Mesenchymal stem cell (in vitro differentiated cells and primary cell): Measurements from ENCODE around the gene UBAC2.

ENCODE experiments used
- DNase-seq: peaks from one replicate; pipeline ENCODE4 v3.0.0-alpha.2; 2013
- H2AFZ ChIP-seq: one replicate; pipeline ENCODE4 v1.6.1; 2013; ENCODE audit warnings: low read depth, mild to moderate bottlenecking, control low read depth, inconsistent platforms, low read length, moderate library complexity
- H2AK5ac ChIP-seq: 2 replicates; pipeline ENCODE4 v1.6.1; 2013; ENCODE audit warnings: low read length, moderate library complexity, mild to moderate bottlenecking, inconsistent platforms; ENCODE audit not compliant: severe bottlenecking
- H2BK120ac ChIP-seq: one replicate; pipeline ENCODE4 v1.6.1; 2013; ENCODE audit warnings: low read depth, mild to moderate bottlenecking, inconsistent platforms, low read length, moderate library complexity
- H2BK12ac ChIP-seq, 2 experiments: one replicate each; pipeline ENCODE4 v1.6.1; 2013; ENCODE audit warnings: inconsistent platforms in 2 of 2, low read length in 2 of 2, mild to moderate bottlenecking in 2 of 2, moderate library complexity in 2 of 2, control low read depth in 1 of 2
- H2BK15ac ChIP-seq: one replicate; pipeline ENCODE4 v1.6.1; 2013; ENCODE audit warnings: mild to moderate bottlenecking, low read depth, inconsistent platforms; ENCODE audit not compliant: poor library complexity, severe bottlenecking
- H2BK5ac ChIP-seq: 2 replicates; pipeline ENCODE4 v1.6.1; 2013; ENCODE audit warnings: low read depth, mild to moderate bottlenecking, low read length, control low read depth, inconsistent platforms; ENCODE audit not compliant: poor library complexity, severe bottlenecking
- H3K14ac ChIP-seq, 2 experiments: one replicate each; pipeline ENCODE4 v1.6.1; 2013; ENCODE audit warnings: inconsistent platforms in 2 of 2, low read length in 2 of 2, control low read depth in 1 of 2, mild to moderate bottlenecking in 1 of 2, moderate library complexity in 1 of 2
- H3K18ac ChIP-seq, 2 experiments: one replicate each; pipeline ENCODE4 v1.6.1; 2013; ENCODE audit warnings: inconsistent platforms in 2 of 2, low read length in 2 of 2, control low read depth in 1 of 2, low read depth in 1 of 2, mild to moderate bottlenecking in 1 of 2
- H3K23ac ChIP-seq, 2 experiments: one replicate each; pipeline ENCODE4 v1.6.1; 2013; ENCODE audit warnings: inconsistent platforms in 2 of 2, low read length in 2 of 2, mild to moderate bottlenecking in 2 of 2, moderate library complexity in 2 of 2, control low read depth in 1 of 2
- H3K27ac ChIP-seq: 2 replicates; pipeline ENCODE4 v1.5.1; 2013; ENCODE audit warnings: mild to moderate bottlenecking, moderate library complexity, low read length, control low read depth, inconsistent platforms; ENCODE audit not compliant: poor library complexity, severe bottlenecking
- H3K27me3 ChIP-seq, 2 experiments: 2 replicates each; pipeline versions ENCODE4 v1.6.1 to v1.7.0; 2013; ENCODE audit warnings: low read length in 2 of 2, mild to moderate bottlenecking in 2 of 2, moderate library complexity in 2 of 2, control low read depth in 1 of 2, inconsistent platforms in 1 of 2; ENCODE audit not compliant: control insufficient read depth in 1 of 2, insufficient read depth in 1 of 2
- H3K36me3 ChIP-seq, 2 experiments: 2 replicates each; pipeline versions ENCODE4 v1.6.1 to v1.7.0; 2013; ENCODE audit warnings: low read length in 2 of 2, control low read depth in 1 of 2, inconsistent platforms in 1 of 2, low read depth in 1 of 2, mild to moderate bottlenecking in 1 of 2; ENCODE audit not compliant: insufficient read depth in 2 of 2, control insufficient read depth in 1 of 2
- H3K4ac ChIP-seq, 2 experiments: one replicate each; pipeline ENCODE4 v1.6.1; 2013; ENCODE audit warnings: inconsistent platforms in 2 of 2, low read length in 2 of 2, mild to moderate bottlenecking in 2 of 2, moderate library complexity in 2 of 2, control low read depth in 1 of 2, low read depth in 1 of 2
- H3K4me1 ChIP-seq: 2 replicates; pipeline ENCODE4 v1.6.1; 2013; ENCODE audit warnings: low read depth, low read length, control low read depth; ENCODE audit not compliant: control insufficient read depth, insufficient read depth
- H3K4me2 ChIP-seq: 2 replicates; pipeline ENCODE4 v1.6.1; 2013; ENCODE audit warnings: low read length, mild to moderate bottlenecking, inconsistent platforms; ENCODE audit not compliant: poor library complexity, severe bottlenecking
- H3K4me3 ChIP-seq, 2 experiments: 2 replicates each; pipeline versions ENCODE4 v1.5.1 to v1.7.0; 2013; ENCODE audit warnings: low read length in 2 of 2, mild to moderate bottlenecking in 2 of 2, control low read depth in 1 of 2, low read depth in 1 of 2; ENCODE audit not compliant: insufficient read depth in 1 of 2
- H3K79me1 ChIP-seq: replicated peaks from 2 replicates; pipeline ENCODE4 v1.6.1; 2013; ENCODE audit warnings: mild to moderate bottlenecking, control low read depth, low read length, inconsistent platforms; ENCODE audit not compliant: poor library complexity, severe bottlenecking
- H3K9ac ChIP-seq: 2 replicates; pipeline ENCODE4 v1.7.0; 2013; ENCODE audit warnings: mild to moderate bottlenecking, low read length, moderate library complexity
- H3K9me3 ChIP-seq: 2 replicates; pipeline ENCODE4 v1.7.0; 2013; ENCODE audit warnings: mild to moderate bottlenecking, low read length; ENCODE audit not compliant: control insufficient read depth
- H4K8ac ChIP-seq: one replicate; pipeline ENCODE4 v1.6.1; 2013; ENCODE audit warnings: inconsistent platforms, mild to moderate bottlenecking, low read length, moderate library complexity
- H4K91ac ChIP-seq: one replicate; pipeline ENCODE4 v1.6.1; 2013; ENCODE audit warnings: mild to moderate bottlenecking, low read length, inconsistent platforms
- WGBS: methylation state at CpG from one replicate; pipeline ENCODE4 v1.1.7; 2013; ENCODE audit warnings: mixed read lengths; 5-methylcytosine and 5-hydroxymethylcytosine counted together

The UBAC2 gene

GRCh38 chr13:99418103-99418842 lies 217.6 kb downstream of the UBAC2 start:
- Histone ChIP-seq H3K9ac (no peak overlapping the region), H2BK15ac (no peak overlapping the region), H3K4me2 (no peak overlapping the region), H3K36me3 (no peaks in the 10 kb centered on the region), H2BK120ac (no peak overlapping the region), H3K4me1 (peaks cover 11% of the 10 kb centered on the region), H3K79me1 (no peaks in the 10 kb centered on the region), H3K9me3 (no peaks in the 10 kb centered on the region), H4K8ac (no peak overlapping the region), H2BK12ac (no peak overlapping the region), H2AK5ac (no peak overlapping the region), H3K14ac (no peak overlapping the region), H3K27ac (no peak overlapping the region), H2AFZ (no peak overlapping the region), H3K18ac (no peak overlapping the region), H3K4me3 (no peak overlapping the region), H4K91ac (no peak overlapping the region), H2BK5ac (no peak overlapping the region), H3K27me3 (peaks cover 47 to 68% of the 10 kb centered on the region in 2 experiments), H3K4ac (no peak overlapping the region), H3K23ac (no peak overlapping the region)
- DNase-seq, result no peak
- WGBS, result 89% methylated on average over 12 of the region's 15 CpGs

GRCh38 chr13:99418843-99419140 lies 218.1 kb downstream of the UBAC2 start:
- 95% methylated on average over 2 of the region's 4 CpGs for WGBS
- no peak for DNase-seq
- no peak overlapping the region for H3K4me3 ChIP-seq
- H3K4ac ChIP-seq, result no peak overlapping the region
- H3K27me3 ChIP-seq, result peaks cover 47 to 67% of the 10 kb centered on the region in 2 experiments
- H2BK120ac ChIP-seq, result no peak overlapping the region
- no peak overlapping the region for H2BK12ac ChIP-seq
- H3K79me1 ChIP-seq, result no peaks in the 10 kb centered on the region
- H3K4me1 ChIP-seq, result peaks cover 11% of the 10 kb centered on the region
- H2AK5ac ChIP-seq, result no peak overlapping the region
- H4K91ac ChIP-seq, result no peak overlapping the region
- H3K27ac ChIP-seq, result no peak overlapping the region
- no peak overlapping the region for H2AFZ ChIP-seq
- H3K23ac ChIP-seq, result no peak overlapping the region
- no peak overlapping the region for H3K4me2 ChIP-seq
- H3K14ac ChIP-seq, result no peak overlapping the region
- H2BK5ac ChIP-seq, result no peak overlapping the region
- H2BK15ac ChIP-seq, result no peak overlapping the region
- H3K36me3 ChIP-seq, result no peaks in the 10 kb centered on the region
- H3K18ac ChIP-seq, result no peak overlapping the region
- no peak overlapping the region for H3K9ac ChIP-seq
- H3K9me3 ChIP-seq, result no peaks in the 10 kb centered on the region
- no peak overlapping the region for H4K8ac ChIP-seq

- H2AK5ac ChIP-seq, result no peak overlapping the region
- H3K4me3 ChIP-seq, result no peak overlapping the region
- no peak overlapping the region for H3K4me2 ChIP-seq
- H3K79me1 ChIP-seq, result no peaks in the 10 kb centered on the region
- H3K23ac ChIP-seq, result no peak overlapping the region
- no peak overlapping the region for H4K91ac ChIP-seq
- no peaks in the 10 kb centered on the region for H3K36me3 ChIP-seq
- no peak overlapping the region for H4K8ac ChIP-seq
- no peak overlapping the region for H2BK120ac ChIP-seq
- H3K9me3 ChIP-seq, result no peaks in the 10 kb centered on the region
- no peak overlapping the region for H3K4ac ChIP-seq
- H3K9ac ChIP-seq, result no peak overlapping the region
- no peak for DNase-seq
- peaks cover 8% of the 10 kb centered on the region for H3K4me1 ChIP-seq
- H3K14ac ChIP-seq, result no peak overlapping the region
- no peak overlapping the region for H2BK5ac ChIP-seq
- no peak overlapping the region for H2AFZ ChIP-seq
- no peak overlapping the region for H3K18ac ChIP-seq
- H3K27ac ChIP-seq, result no peak overlapping the region
- peaks cover 47 to 64% of the 10 kb centered on the region in 2 experiments for H3K27me3 ChIP-seq
- H2BK15ac ChIP-seq, result no peak overlapping the region
- H2BK12ac ChIP-seq, result no peak overlapping the region
- 84% methylated on average over 7 of the region's 8 CpGs for whole genome bisulfite sequencing
These were observed 219.1 kb downstream of the UBAC2 start for GRCh38 chr13:99419591-99420243.

- no peak overlapping the region for H3K14ac ChIP-seq
These were observed 220.6 kb downstream of the UBAC2 start for GRCh38 chr13:99421271-99421670.

More at GRCh38 chr13:99421271-99421670, 220.6 kb downstream of the UBAC2 start:
- no peak overlapping the region for H2BK15ac ChIP-seq
- no peaks in the 10 kb centered on the region for H3K79me1 ChIP-seq
- no peak overlapping the region for H3K9ac ChIP-seq
- peaks cover 45 to 68% of the 10 kb centered on the region in 2 experiments for H3K27me3 ChIP-seq
- no peak overlapping the region for H3K27ac ChIP-seq
- H3K4ac ChIP-seq, result no peak overlapping the region
- H2BK12ac ChIP-seq, result no peak overlapping the region
- no peak overlapping the region for H2BK5ac ChIP-seq
- peaks cover 8% of the 10 kb centered on the region for H3K4me1 ChIP-seq
- no peak overlapping the region for H3K18ac ChIP-seq
- H2AK5ac ChIP-seq, result no peak overlapping the region
- H4K8ac ChIP-seq, result no peak overlapping the region
- DNase-seq, result no peak
- no peak overlapping the region for H3K4me2 ChIP-seq
- no peaks in the 10 kb centered on the region for H3K36me3 ChIP-seq
- no peaks in the 10 kb centered on the region for H3K9me3 ChIP-seq
- H3K4me3 ChIP-seq, result no peak overlapping the region
- no peak overlapping the region for H2AFZ ChIP-seq
- H2BK120ac ChIP-seq, result no peak overlapping the region
- WGBS, result 88% methylated on average over 10 of the region's 10 CpGs
- no peak overlapping the region for H4K91ac ChIP-seq
- no peak overlapping the region for H3K23ac ChIP-seq
